NCI-H2227 (cell line): Measurements from ENCODE around the gene IGFBP5.
A peak's percentile ranks its signal among the peaks of the same experiment; 100 is the strongest.

Experiments used
- DNase-seq: peaks from one replicate; lab custom pipeline; 2025; ENCODE audit not compliant: unreplicated experiment; lab: John Stamatoyannopoulos, UW

The IGFBP5 gene

DNA sequence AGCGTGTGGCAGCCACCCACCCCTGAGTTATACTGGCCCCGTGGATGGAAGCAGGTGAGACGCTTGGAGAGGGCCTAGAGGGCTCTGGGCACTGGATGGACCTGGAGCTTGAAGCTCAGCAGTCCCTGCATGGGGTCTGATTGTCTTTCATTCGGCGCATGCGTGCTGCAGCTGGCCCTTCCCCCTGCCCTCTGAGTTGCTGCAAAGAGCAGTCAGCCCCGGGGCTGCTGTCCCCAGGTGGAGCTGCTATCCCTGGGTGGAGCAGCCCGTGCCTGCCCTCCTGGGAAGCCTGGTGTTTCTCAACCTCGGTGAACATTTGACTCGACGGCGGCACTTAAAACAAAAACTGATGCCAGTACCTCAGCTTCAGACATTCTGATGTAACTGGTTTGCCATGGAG lies 29.6 kb downstream of the IGFBP5 start:
- DNase-seq = peak; percentile 80

DNA sequence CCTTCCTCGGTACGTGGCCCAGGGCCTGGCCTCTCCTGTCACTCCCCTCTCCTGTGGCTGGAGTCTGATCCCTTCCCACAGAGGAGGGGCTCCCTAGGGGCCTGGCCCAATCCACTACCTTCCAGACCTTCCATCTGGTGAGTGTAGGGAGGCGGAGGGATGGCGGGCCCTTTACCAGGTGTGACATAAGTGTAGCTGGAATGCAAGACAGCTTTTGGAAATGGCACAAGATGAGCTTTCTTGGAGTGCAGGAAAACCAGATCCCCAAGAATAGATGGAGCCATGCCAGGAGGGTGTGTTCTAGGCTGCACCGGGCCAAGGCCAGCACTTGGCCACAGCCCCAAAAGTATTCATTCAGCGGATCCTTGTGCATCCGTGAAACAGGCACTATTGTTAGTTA lies 30.1 kb downstream of the IGFBP5 start:
- DNase-seq = no peak

DNA sequence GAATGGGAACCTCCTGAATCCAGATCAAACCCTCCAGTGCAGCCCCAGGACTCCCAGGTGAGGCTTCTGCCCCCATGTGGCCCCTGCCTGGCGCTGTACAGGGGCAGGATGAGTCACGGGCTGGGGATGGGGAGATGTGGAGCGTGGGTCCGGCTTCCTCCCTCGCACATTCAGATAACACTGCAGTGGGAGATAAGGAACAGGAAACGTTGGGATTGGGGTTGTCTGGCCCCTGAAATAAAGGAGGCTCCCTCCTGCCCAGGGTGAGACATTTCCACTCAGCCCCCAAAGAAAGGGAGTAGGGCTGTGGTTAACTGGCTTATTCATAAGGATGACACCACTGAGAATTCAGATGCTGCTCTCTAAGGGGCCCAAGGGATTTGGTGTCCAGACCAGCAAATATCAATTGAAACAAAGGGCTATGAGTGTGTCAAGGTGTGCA lies 30.7 kb downstream of the IGFBP5 start:
- no peak for DNase-seq

DNA sequence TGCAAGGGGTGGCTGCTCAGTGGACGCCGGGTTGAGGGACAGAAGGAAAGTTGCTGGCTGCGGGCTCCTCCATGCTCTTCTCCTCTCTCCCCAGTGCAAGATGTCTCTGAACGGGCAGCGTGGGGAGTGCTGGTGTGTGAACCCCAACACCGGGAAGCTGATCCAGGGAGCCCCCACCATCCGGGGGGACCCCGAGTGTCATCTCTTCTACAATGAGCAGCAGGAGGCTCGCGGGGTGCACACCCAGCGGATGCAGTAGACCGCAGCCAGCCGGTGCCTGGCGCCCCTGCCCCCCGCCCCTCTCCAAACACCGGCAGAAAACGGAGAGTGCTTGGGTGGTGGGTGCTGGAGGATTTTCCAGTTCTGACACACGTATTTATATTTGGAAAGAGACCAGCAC lies 31.5 kb downstream of the IGFBP5 start:
- DNase-seq = no peak

GRCh38 chr2:216663106-216663505 lies 32.2 kb downstream of the IGFBP5 start:
- no peak for DNase-seq

DNA sequence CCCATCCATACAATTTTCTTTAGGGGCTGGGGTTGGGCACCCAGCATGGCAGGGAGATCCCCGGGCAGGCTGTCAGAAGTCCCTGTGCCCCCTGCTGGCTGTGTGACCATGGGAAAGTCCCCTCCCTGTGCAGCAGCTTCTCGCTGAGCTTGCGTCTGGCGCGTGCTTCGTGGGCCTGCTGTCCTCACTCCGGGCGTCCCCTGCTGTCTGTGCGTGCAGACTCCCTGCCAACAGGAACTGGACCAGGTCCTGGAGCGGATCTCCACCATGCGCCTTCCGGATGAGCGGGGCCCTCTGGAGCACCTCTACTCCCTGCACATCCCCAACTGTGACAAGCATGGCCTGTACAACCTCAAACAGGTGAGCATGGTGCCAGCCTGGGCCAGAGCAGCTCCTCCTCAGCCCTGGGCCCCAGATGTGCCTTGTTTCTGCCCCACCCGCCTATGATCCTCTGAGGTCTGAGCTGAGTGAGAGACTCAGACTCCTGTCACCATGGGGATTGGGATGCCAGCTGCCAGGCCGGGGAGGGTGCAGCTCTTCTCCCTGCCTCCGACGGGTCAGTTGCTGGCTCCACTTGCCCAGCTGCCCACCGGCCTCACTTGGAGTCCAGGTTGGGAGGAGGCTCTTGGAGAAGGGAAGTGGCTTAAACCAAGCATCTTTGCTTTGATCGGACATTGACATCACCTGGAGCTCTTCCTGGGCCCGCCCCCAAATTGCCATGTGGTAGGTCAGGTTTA lies 33.5 kb downstream of the IGFBP5 start:
- no peak for DNase-seq

- no peak for DNase-seq
Measured at GRCh38 chr2:216661051-216661450, 34.3 kb downstream of the IGFBP5 start.

- DNase-seq = no peak
Measured at GRCh38 chr2:216660496-216660895, 34.9 kb downstream of the IGFBP5 start.

- DNase-seq = no peak
Measured at GRCh38 chr2:216659276-216659675, 36.1 kb downstream of the IGFBP5 start.

DNA sequence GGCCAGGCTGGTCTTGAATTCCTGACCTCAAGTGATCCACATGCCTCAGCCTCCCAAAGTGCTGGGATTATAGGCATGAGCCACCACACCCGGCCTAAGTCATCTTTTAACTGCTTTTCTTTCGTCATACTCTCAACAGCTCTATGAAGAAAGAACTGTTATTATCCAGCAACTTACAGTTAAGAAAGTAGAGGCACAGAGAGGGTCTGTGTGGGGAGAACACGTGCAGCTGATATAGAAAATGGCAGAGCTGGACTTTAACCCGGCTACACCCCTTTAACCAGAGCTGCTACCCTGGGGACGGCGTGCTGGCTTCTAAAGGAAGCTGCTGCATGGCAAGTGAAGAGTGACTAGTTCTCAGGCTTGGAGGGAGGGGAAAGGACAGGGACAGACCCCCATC lies 36.6 kb downstream of the IGFBP5 start:
- no peak for DNase-seq

GRCh38 chr2:216657980-216658379 lies 37.4 kb downstream of the IGFBP5 start:
- no peak for DNase-seq

- no peak for DNase-seq
Measured at GRCh38 chr2:216657086-216657855, 38.1 kb downstream of the IGFBP5 start.

GRCh38 chr2:216654528-216655052 lies 40.8 kb downstream of the IGFBP5 start:
- DNase-seq = no peak

DNA sequence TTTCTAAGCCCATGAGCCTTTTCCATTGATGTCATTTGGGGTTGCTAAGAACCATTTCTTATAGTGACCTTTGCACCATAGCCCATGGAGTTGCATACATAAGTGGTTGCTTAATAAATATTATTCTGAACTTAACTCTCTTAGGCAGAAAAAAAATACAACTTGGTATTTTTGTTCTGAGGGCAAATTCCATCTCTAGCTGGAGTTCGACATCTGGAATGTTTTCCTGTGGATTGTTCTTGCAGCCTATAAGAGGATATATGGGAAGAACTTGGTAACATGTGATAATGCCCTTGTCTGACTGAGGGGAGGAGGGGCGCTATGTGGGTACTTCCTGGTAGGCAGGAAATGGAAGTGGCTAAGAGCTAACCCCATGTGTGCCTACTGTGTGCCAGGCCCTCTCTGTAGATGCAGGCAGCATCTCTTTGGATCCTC lies 41.4 kb downstream of the IGFBP5 start:
- DNase-seq = no peak

DNA sequence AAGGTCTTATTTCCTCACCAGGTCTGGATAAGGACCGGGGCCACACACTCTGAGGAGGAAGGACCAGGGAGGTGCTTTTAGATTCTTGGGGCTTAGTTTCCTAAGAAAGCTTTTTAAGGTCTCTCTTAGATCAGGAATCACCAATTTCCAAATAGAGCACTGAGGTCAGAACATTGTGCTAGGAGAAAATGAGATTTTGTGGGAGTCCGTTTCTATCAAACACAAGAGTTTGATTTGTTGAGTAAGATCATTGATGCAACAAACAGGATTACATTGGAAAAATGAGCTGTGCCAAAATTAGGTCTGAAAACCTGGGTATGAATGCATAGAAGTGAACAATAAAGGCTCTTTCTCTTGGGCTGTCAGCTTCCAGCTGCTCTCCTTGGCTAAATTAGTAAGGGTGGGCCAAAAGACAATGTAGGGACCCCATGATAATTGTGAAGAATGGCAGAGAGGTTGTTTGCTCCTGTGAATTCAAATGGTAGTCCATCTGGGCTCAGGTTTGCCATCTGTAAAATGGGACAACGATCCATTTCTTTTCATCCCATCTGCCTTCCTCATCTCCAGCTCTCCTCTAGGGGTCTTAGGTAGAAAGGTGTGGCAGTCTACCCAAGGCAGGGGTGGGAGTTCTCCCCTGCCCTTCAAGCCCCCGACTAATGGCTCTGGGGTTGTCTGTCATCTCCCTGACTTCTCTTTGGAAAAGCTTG lies 42.1 kb downstream of the IGFBP5 start:
- no peak for DNase-seq

GRCh38 chr2:216652566-216652965 lies 42.8 kb downstream of the IGFBP5 start:
- DNase-seq = no peak

GRCh38 chr2:216651351-216651881 lies 43.9 kb downstream of the IGFBP5 start:
- DNase-seq = no peak

DNA sequence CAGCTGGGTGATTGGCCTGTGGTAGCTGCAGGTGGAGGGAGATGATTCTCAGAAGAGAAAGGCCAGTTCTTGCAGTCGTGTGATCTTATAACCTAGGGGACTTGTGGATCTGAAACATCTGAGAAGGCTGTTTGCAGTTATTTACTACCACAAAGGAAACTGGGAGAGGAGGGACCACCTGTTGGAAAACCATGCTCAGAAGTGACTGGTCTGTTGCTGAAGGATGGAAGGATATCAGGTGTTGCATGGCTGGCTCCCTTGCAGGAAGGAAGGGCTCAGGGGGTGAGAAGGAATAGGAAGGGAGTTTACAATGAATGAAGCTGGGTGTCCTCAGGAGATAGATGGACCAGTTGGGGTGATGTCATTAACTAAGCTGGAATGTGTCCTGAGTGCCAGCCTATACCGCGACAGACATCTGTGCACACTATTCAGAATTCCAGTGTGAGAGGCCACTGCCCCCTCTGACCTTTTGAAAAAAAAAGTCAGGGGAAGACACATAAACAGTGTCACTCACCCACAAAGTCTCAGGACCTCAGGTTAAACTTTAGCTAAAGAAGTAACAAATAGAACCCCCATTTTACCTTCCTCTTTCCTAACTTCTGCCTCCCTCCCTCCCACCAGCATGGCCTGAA lies 44.6 kb downstream of the IGFBP5 start:
- no peak for DNase-seq

GRCh38 chr2:216649574-216649973 lies 45.8 kb downstream of the IGFBP5 start:
- no peak for DNase-seq

- no peak for DNase-seq
Measured at GRCh38 chr2:216648105-216648504, 47.2 kb downstream of the IGFBP5 start.

DNA sequence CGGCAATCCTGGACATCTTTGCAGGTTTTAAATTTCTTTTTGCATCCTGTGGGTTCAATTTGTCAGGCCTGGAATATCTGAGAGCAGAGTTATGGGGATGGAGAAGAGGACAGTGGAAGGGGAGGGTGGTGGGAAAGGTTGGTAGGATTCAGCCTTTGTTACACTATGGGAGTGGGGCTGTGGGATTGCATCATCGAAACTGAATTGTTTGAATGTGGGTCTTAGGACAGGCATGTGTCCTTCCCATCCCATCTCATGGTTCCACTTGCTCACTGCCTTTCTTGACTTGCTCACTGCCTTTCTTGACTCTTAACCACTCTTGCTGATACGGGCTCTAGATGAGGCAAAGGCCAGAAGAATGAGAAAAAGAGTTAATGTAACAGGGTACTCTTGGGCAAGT lies 49.2 kb downstream of the IGFBP5 start:
- DNase-seq = no peak
